ENCODE results near the gene ALOX12.
A peak's percentile ranks its signal among the peaks of the same experiment; 100 is the strongest.

The ALOX12 gene

GRCh38 chr17:7022781-7023571 is 27.1 kb downstream of the ALOX12 start, which contains the start of gene BCL6B:
Gene BCL6B (plus strand): TSS chr17:7023050. CDS start chr17:7023672, 622 bp downstream.
- no peak for DNase-seq

- peak; percentile 97 to 98 for DNase-seq
These were observed 27.9 kb downstream of the ALOX12 start for GRCh38 chr17:7023576-7024401.

GRCh38 chr17:7024402-7024785 is 28.5 kb downstream of the ALOX12 start:
- DNase-seq = no peak

GRCh38 chr17:7025245-7025644 is 29.4 kb downstream of the ALOX12 start:
- no peak for DNase-seq

- no peak for DNase-seq
These were observed 30.7 kb downstream of the ALOX12 start for GRCh38 chr17:7026471-7027115.

- DNase-seq = no peak
These were observed 31.5 kb downstream of the ALOX12 start for GRCh38 chr17:7027335-7027734.

GRCh38 chr17:7029096-7029495 is 33.2 kb downstream of the ALOX12 start:
- DNase-seq = no peak

GRCh38 chr17:7029659-7030058 is 33.8 kb downstream of the ALOX12 start:
- peak; percentile 51 to 58 for DNase-seq

- DNase-seq = peak; percentile 53 to 73
These were observed 39.2 kb downstream of the ALOX12 start for GRCh38 chr17:7034955-7035590.

GRCh38 chr17:7035591-7036368 is 39.9 kb downstream of the ALOX12 start, which contains the start of gene SLC16A13:
Gene SLC16A13 (plus strand): TSS chr17:7036015. CDS start chr17:7036383, 368 bp downstream.
- peak; percentile 99 for DNase-seq

GRCh38 chr17:7038025-7038862 is 42.4 kb downstream of the ALOX12 start:
- DNase-seq = no peak

GRCh38 chr17:7039832-7040231 is 44.0 kb downstream of the ALOX12 start:
- DNase-seq = no peak

- DNase-seq = peak; percentile 32 to 35
These were observed 46.0 kb downstream of the ALOX12 start for GRCh38 chr17:7041607-7042500.

- DNase-seq = peak; percentile 51 to 59
These were observed 46.8 kb downstream of the ALOX12 start for GRCh38 chr17:7042501-7043181.

- no peak for DNase-seq
These were observed 47.3 kb downstream of the ALOX12 start for GRCh38 chr17:7043182-7043496.

GRCh38 chr17:7043497-7044198 is 47.8 kb downstream of the ALOX12 start, which contains the start of gene SLC16A11:
Gene SLC16A11 (minus strand): TSS chr17:7044092. CDS start chr17:7043513, 579 bp downstream.
- DNase-seq = peak in 1 of 2 donors; percentile 74

- peak; percentile 55 to 82 for DNase-seq
These were observed 49.8 kb downstream of the ALOX12 start for GRCh38 chr17:7045492-7046126.

GRCh38 chr17:7046127-7046724 is 50.4 kb downstream of the ALOX12 start:
- peak; percentile 16 to 47 for DNase-seq

All from CD4-positive, alpha-beta T cell treated with Interleukin-1 beta for 1 hour (primary cell).